Transverse colon (tissue), 3 donors: ENCODE results near the gene TGM6.

Experiments used
- CTCF ChIP-seq, 5 experiments: fragments of 200-600 bp in 3 of 5; fragments of 450-650 bp in 2 of 5; sonication (generic) in 3 of 5; IDR thresholded peaks; 1 replicate in 2 of 5; 2 replicates in 3 of 5; pipeline ENCODE4 v1.5.1; 2016 to 2017; ENCODE audit warnings: antibody characterized with exemption in 5 of 5, inconsistent platforms in 3 of 5, mild to moderate bottlenecking in 2 of 5, moderate library complexity in 1 of 5
- EP300 ChIP-seq: sonication (generic); formaldehyde crosslinking; IDR thresholded peaks from one replicate; pipeline ENCODE4 v1.6.1; 2017; ENCODE audit warnings: antibody characterized with exemption, low read depth

DNA sequence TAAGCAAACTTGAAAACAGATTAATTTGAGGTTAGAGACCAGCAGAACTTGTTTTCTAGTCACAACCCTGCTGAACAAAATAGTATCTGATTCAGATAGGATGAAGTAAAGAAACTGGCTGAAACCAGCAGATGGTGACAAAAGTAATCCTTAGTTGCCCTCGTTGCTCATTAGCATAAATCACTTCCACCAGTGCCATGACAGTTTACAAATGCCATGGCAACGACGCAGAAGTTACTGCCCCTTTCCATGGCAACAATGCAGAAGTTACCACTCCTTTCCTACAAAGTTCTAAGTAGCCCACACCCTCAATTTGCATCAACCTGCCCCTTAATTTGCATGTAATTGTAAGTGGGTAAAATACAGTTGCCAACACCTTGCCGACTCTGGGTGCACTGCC is 66.1 kb downstream of the TGM6 start:
- no peak for TF ChIP-seq CTCF (IDR thresholded peaks at IDR 0.05)
- TF ChIP-seq EP300, result no peak
